HepG2 (cell line): ENCODE results near the gene NLRP6. TPM values are rescaled to one million over a fixed set of nuclear protein-coding genes. Genes with fewer than 3 reads are reported as not detected.
A peak's percentile ranks its signal among the peaks of the same experiment; 100 is the strongest.

Source experiments
- BCL3 ChIP-seq: sonication (generic); formaldehyde crosslinking; IDR thresholded peaks from 2 replicates; pipeline ENCODE4 v1.5.1; 2020; ENCODE audit warnings: mild to moderate bottlenecking, missing genetic modification reagents, moderate library complexity
- ETV6 ChIP-seq: sonication (generic); formaldehyde crosslinking; conservative IDR thresholded peaks from 2 replicates; pipeline ENCODE4 v1.4.0; 2020; ENCODE audit warnings: missing genetic modification reagents
- FOXA1 ChIP-seq, 2 experiments: fragments of 450-650 bp in 1 of 2; sonication (generic) in 1 of 2; formaldehyde crosslinking in 1 of 2; IDR thresholded peaks; 2 replicates each; pipeline versions ENCODE4 v1.4.0 to v1.6.1; 2016 to 2020; ENCODE audit warnings: missing genetic modification reagents in 1 of 2
- KLF12 ChIP-seq: sonication (generic); formaldehyde crosslinking; IDR thresholded peaks from 2 replicates; pipeline ENCODE4 v1.4.0; 2020; ENCODE audit warnings: missing genetic modification reagents, borderline replicate concordance
- MAF1 ChIP-seq: sonication (generic); formaldehyde crosslinking; IDR thresholded peaks from 2 replicates; pipeline ENCODE4 v1.5.0; 2020; ENCODE audit warnings: missing genetic modification reagents, borderline replicate concordance
- MAFF ChIP-seq: IDR thresholded peaks from 2 replicates; pipeline ENCODE4 v1.6.1; 2011; ENCODE audit warnings: low read depth, low read length, improper control_type of control experiment
- MYC ChIP-seq: sonication (generic); formaldehyde crosslinking; IDR thresholded peaks from 2 replicates; pipeline ENCODE4 v1.9.0; 2021; ENCODE audit warnings: missing genetic modification reagents, borderline replicate concordance
- SIX4 ChIP-seq: sonication (generic); formaldehyde crosslinking; IDR thresholded peaks from 2 replicates; pipeline ENCODE4 v1.4.0; 2020; ENCODE audit warnings: missing genetic modification reagents
- SOX6 ChIP-seq, 2 experiments: fragments of 450-650 bp in 1 of 2; sonication (generic) in 1 of 2; formaldehyde crosslinking in 1 of 2; IDR thresholded peaks; 2 replicates each; pipeline versions ENCODE4 v1.4.0 to v1.6.1; 2017 to 2020; ENCODE audit warnings: antibody characterized with exemption in 1 of 2, mild to moderate bottlenecking in 1 of 2, missing genetic modification reagents in 1 of 2
- TAF1 ChIP-seq: sonication (generic); formaldehyde crosslinking; IDR thresholded peaks from 2 replicates; pipeline ENCODE4 v1.4.0; 2020; ENCODE audit warnings: missing genetic modification reagents
- THAP11 ChIP-seq: IDR thresholded peaks from 2 replicates; pipeline ENCODE4 v1.6.1; 2016; ENCODE audit warnings: missing biosample characterization, missing genetic modification reagents
- THAP7 ChIP-seq: sonication (generic); formaldehyde crosslinking; IDR thresholded peaks from 2 replicates; pipeline ENCODE4 v1.8.1; 2023; ENCODE audit warnings: mild to moderate bottlenecking, missing genetic modification reagents
- YEATS2 ChIP-seq: sonication (generic); formaldehyde crosslinking; IDR thresholded peaks from 2 replicates; pipeline ENCODE4 v1.4.0; 2020; ENCODE audit warnings: missing genetic modification reagents, borderline replicate concordance
- ZBTB26 ChIP-seq: IDR thresholded peaks from 2 replicates; pipeline ENCODE4 v1.6.1; 2016; ENCODE audit warnings: missing compliant biosample characterization, missing genetic modification reagents, borderline replicate concordance
- ZNF318 ChIP-seq: sonication (generic); formaldehyde crosslinking; IDR thresholded peaks from 2 replicates; pipeline ENCODE4 v1.4.0; 2020; ENCODE audit warnings: mild to moderate bottlenecking, missing genetic modification reagents
- ZNF713 ChIP-seq: sonication (generic); formaldehyde crosslinking; IDR thresholded peaks from 2 replicates; pipeline ENCODE4 v1.4.0; 2020; ENCODE audit warnings: mild to moderate bottlenecking, missing genetic modification reagents
- ZNF747 ChIP-seq: sonication (generic); formaldehyde crosslinking; IDR thresholded peaks from 2 replicates; pipeline ENCODE4 v1.8.1; 2023; ENCODE audit warnings: missing genetic modification reagents, mild to moderate bottlenecking, borderline replicate concordance
- ZNF841 ChIP-seq: sonication (generic); formaldehyde crosslinking; IDR thresholded peaks from 2 replicates; pipeline ENCODE4 v1.8.1; 2023; ENCODE audit warnings: missing genetic modification reagents, borderline replicate concordance
- polyA plus RNA-seq, 8 experiments: library from polyadenylated mRNA; depleted of rRNA in 3 of 8; stranded (reverse) in 7 of 8; unstranded in 1 of 8; fragments of >200 nt; fragmentation: Illumina TruSeq in 4 of 8; extraction: Trizol in 4 of 8; gene quantifications; 2 replicates each; pipeline versions ENCODE4 v1.2.1 to v1.2.3, GENCODE V29; 2011 to 2016; ENCODE audit warnings: low read depth in 4 of 8, missing spikeins in 1 of 8, mixed read lengths in 1 of 8; ENCODE audit not compliant: insufficient read depth in 1 of 8
- total RNA-seq, 5 experiments: library from RNA; depleted of rRNA; stranded (reverse); fragments of >200 nt; fragmentation: Illumina TruSeq; extraction: Trizol; gene quantifications; 2 replicates each; pipeline ENCODE4 v1.2.3, GENCODE V29; 2016; ENCODE audit warnings: low read depth in 1 of 5

NLRP6 gene
- total and polyA plus RNA-seq, 2 of the 13 experiments (the other 11 are each of a cell fraction or from before 2014, with no cell fraction given), result not detected

- TF ChIP-seq ZBTB26 (CRISPR knock-in tag) (no peak), KLF12 (no peak), YEATS2 (CRISPR knock-in tag) (no peak), MAF1 (CRISPR knock-in tag) (no peak), MAFF (no peak), SIX4 (CRISPR knock-in tag) (no peak), FOXA1 (IDR thresholded peaks at IDR 0.05) (no peak), FOXA1 (CRISPR knock-in tag; IDR thresholded peaks at IDR 0.05) (no peak), SOX6 (IDR thresholded peaks at IDR 0.05) (no peak), SOX6 (CRISPR knock-in tag; IDR thresholded peaks at IDR 0.05) (peak; percentile 18; the same call in 1 of the 2 replicates), MYC (CRISPR knock-in tag) (0 out of 2 replicates have a peak, but pooled peaks have one; percentile 6), THAP7 (CRISPR knock-in tag) (no peak), ZNF841 (CRISPR knock-in tag) (no peak), TAF1 (no peak), ZNF747 (CRISPR knock-in tag) (0 out of 2 replicates have a peak, but pooled peaks have one; percentile 13), ZNF318 (CRISPR knock-in tag) (no peak), ETV6 (CRISPR knock-in tag) (no peak), BCL3 (CRISPR knock-in tag) (no peak), ZNF713 (CRISPR knock-in tag) (no peak), THAP11 (CRISPR knock-in tag) (0 out of 2 replicates have a peak, but pooled peaks have one; percentile 16)
These were observed 48.8 kb downstream of the NLRP6 start (continued) for GRCh38 chr11:326842-327580.
